HL-60 (cell line): ENCODE results near the gene MORC1.
"Not testable (repeated sequence)": the region's sequence is repeated elsewhere in the genome, so short reads cannot be mapped to it uniquely, and the experiment has no call there.

ENCODE experiments used
- DNase-seq, 2 experiments: peaks; one replicate each; pipeline ENCODE4 v3.0.0-alpha.2; 2010 to 2020; ENCODE audit warnings: low read depth in 1 of 2, low spot score in 1 of 2
- H3K27ac ChIP-seq: fragments of 250-450 bp; sonication (Bioruptor Pico); replicated peaks from 2 replicates; pipeline ENCODE4 v1.5.1; 2020; ENCODE audit warnings: mild to moderate bottlenecking, moderate library complexity
- H3K27me3 ChIP-seq: fragments of 250-450 bp; sonication (Bioruptor Pico); 2 replicates; pipeline ENCODE4 v1.5.1; 2021; ENCODE audit warnings: mild to moderate bottlenecking, moderate library complexity; ENCODE audit not compliant: insufficient read depth, poor library complexity, severe bottlenecking
- H3K4me3 ChIP-seq: replicated peaks from 2 replicates; pipeline ENCODE4 v1.5.1; 2011; ENCODE audit warnings: mild to moderate bottlenecking, control low read depth, low read length; ENCODE audit not compliant: insufficient read depth
- GABPA ChIP-seq: IDR thresholded peaks from 2 replicates; pipeline ENCODE4 v1.6.1; 2012; ENCODE audit warnings: low read depth
- POLR2AphosphoS5 ChIP-seq: IDR thresholded peaks from 2 replicates; pipeline ENCODE4 v1.6.1; 2012; ENCODE audit warnings: low read depth
- SPI1 ChIP-seq: IDR thresholded peaks from 2 replicates; pipeline ENCODE4 v1.6.1; 2012; ENCODE audit warnings: low read depth, mild to moderate bottlenecking, borderline replicate concordance
- TF ChIP-seq, protein P1 (sequence below): IDR thresholded peaks from one replicate; pipeline ENCODE4 v1.5.1; 2011; ENCODE audit warnings: low read length, control low read depth, inconsistent platforms; ENCODE audit not compliant: insufficient read depth
- TF ChIP-seq, protein P2 (sequence below): IDR thresholded peaks from 2 replicates; pipeline ENCODE4 v1.6.1; 2012; ENCODE audit warnings: low read depth; ENCODE audit not compliant: insufficient replicate concordance

Gene MORC1

DNA sequence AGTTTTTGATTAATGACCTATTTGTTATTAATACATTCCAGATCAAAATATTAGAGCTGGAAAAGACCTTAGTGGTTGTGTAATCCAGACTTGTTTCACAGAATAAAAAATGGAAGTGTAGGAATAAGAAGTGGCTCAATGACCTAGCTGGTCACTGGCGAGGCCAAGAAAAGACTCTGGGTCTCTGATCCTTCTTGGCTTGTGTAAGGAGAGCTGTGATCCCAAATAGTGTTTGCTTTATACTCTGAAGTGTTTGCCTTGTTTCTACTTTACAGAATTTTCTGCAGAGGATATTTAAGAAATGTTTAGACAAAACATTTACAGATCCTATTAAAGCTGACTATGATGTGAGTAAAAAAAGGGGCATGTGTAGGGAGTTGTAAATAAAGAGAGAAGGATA, 25.7 kb upstream of the MORC1 start:
- Histone ChIP-seq H3K4me3 (no peak overlapping the region), H3K27me3 (no peaks in the 10 kb centered on the region), H3K27ac (no peak overlapping the region)
- DNase-seq: no peak
- no peak for TF ChIP-seq SPI1
- TF ChIP-seq, protein P1, sequence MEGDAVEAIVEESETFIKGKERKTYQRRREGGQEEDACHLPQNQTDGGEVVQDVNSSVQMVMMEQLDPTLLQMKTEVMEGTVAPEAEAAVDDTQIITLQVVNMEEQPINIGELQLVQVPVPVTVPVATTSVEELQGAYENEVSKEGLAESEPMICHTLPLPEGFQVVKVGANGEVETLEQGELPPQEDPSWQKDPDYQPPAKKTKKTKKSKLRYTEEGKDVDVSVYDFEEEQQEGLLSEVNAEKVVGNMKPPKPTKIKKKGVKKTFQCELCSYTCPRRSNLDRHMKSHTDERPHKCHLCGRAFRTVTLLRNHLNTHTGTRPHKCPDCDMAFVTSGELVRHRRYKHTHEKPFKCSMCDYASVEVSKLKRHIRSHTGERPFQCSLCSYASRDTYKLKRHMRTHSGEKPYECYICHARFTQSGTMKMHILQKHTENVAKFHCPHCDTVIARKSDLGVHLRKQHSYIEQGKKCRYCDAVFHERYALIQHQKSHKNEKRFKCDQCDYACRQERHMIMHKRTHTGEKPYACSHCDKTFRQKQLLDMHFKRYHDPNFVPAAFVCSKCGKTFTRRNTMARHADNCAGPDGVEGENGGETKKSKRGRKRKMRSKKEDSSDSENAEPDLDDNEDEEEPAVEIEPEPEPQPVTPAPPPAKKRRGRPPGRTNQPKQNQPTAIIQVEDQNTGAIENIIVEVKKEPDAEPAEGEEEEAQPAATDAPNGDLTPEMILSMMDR: no peak
- no peak for TF ChIP-seq POLR2AphosphoS5
- no peak for TF ChIP-seq GABPA
- TF ChIP-seq, protein P2, sequence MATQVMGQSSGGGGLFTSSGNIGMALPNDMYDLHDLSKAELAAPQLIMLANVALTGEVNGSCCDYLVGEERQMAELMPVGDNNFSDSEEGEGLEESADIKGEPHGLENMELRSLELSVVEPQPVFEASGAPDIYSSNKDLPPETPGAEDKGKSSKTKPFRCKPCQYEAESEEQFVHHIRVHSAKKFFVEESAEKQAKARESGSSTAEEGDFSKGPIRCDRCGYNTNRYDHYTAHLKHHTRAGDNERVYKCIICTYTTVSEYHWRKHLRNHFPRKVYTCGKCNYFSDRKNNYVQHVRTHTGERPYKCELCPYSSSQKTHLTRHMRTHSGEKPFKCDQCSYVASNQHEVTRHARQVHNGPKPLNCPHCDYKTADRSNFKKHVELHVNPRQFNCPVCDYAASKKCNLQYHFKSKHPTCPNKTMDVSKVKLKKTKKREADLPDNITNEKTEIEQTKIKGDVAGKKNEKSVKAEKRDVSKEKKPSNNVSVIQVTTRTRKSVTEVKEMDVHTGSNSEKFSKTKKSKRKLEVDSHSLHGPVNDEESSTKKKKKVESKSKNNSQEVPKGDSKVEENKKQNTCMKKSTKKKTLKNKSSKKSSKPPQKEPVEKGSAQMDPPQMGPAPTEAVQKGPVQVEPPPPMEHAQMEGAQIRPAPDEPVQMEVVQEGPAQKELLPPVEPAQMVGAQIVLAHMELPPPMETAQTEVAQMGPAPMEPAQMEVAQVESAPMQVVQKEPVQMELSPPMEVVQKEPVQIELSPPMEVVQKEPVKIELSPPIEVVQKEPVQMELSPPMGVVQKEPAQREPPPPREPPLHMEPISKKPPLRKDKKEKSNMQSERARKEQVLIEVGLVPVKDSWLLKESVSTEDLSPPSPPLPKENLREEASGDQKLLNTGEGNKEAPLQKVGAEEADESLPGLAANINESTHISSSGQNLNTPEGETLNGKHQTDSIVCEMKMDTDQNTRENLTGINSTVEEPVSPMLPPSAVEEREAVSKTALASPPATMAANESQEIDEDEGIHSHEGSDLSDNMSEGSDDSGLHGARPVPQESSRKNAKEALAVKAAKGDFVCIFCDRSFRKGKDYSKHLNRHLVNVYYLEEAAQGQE: no peak

DNA sequence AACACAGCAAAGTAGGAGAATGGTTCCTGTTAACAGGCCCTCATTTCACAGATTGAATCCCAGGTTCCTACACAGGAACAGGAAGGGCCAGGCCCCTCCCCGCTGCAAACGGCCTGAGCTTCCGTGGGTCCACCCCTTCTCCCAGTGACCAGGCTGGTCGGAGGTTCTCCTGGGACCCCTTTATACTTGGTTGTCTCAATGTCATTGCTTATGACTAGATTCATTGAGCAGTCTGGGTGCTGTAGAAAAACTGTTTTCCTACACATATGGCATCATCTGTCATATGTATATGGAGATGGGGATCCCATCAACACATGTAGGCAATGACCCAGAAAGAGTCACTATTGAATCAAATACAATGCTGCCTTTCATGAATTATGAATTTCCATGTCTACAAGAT, 22.4 kb upstream of the MORC1 start:
- no peak for DNase-seq
- H3K4me3 ChIP-seq: no peak overlapping the region
- TF ChIP-seq SPI1: no peak

DNA sequence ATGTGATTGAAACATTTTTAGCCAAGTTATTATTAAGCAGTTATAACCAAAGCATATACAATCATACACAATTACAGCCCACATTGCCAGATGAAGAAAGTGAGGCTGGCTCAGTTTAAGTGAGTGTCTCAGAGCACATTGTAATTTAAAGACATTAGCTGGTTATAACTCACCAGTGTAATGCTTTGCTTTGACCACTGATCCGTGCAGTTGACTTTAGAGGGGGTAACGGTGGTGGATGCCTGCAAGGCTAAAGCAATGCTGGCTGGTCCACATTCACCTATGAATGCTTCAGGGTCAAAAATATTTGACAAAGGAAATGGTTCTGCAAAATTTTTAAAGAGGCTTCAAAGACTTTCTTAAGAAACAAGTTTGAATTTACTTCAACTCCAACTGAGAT, 19.8 kb upstream of the MORC1 start:
- DNase-seq: no peak
- no peak for TF ChIP-seq GABPA
- TF ChIP-seq, protein P2: no peak
- TF ChIP-seq POLR2AphosphoS5: no peak
- TF ChIP-seq SPI1: no peak
- TF ChIP-seq, protein P1: no peak
- H3K27ac ChIP-seq: no peak overlapping the region
- H3K27me3 ChIP-seq: no peaks in the 10 kb centered on the region
- no peak overlapping the region for H3K4me3 ChIP-seq

More for the DNA sequence above, 22.4 kb upstream of the MORC1 start:
- H3K27ac ChIP-seq: no peak overlapping the region
- H3K27me3 ChIP-seq: no peaks in the 10 kb centered on the region

DNA sequence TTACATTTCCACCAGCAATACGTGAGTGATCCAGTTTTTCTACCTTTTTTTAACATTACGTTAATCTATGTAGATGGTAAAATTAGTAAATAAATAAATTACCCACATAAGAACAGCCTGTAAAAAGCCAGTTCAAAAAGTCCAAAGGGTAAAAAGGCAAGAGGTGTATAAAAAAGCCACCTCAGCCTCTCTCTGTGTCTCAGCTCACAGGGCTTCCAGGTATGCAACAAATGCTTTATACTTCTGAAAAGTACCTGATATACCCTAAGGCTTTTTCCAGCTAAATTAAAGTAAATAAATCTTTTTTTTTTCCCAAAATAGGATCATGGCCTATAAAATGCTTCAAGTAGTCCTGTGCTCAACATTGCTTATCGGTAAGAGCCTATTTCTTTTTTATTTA, 18.6 kb upstream of the MORC1 start, which contains the start of gene C3orf85:
TSS of gene C3orf85 (plus strand) at position 197 of the 400 bp plus-strand sequence. CDS start at position 326, 129 bp downstream.
- Histone ChIP-seq H3K4me3 (no peak within 1 kb of the TSS), H3K27me3 (no peaks in the 10 kb centered on the region), H3K27ac (no peak within 1 kb of the TSS)
- TF ChIP-seq POLR2AphosphoS5 (no peak), SPI1 (no peak)
- TF ChIP-seq, protein P1: no peak
- DNase-seq: no peak

DNA sequence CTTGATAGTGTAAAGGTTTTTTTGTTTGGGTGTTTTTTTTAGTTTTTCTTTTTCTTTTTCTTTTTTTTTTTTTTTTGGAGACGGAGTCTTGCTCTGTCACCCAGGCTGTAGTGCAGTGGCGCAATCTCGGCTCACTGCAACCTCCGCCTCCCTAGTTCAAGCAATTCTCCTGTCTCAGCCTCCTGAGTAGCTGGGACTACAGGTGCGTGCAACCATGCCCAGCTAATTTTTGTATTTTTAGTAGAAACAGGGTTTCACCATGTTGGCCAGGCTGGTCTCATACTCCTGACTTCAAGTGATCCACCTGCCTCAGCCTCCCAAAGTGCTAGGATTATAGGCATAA, 15.5 kb upstream of the MORC1 start:
- H3K4me3 ChIP-seq, H3K27ac ChIP-seq, H3K27me3 ChIP-seq, DNase-seq: not testable (repeated sequence)
